K562 (cell line): ENCODE measurements around the gene CBR4. TPM values are rescaled to one million over a fixed set of nuclear protein-coding genes. Genes with fewer than 3 reads are reported as not detected.

Experiments
- ATAC-seq: fragments of 200-7000 bp; cut with Tn5 transposase; 3 replicates; pipeline ENCODE4 v1.9.1; 2020; ENCODE audit warnings: moderate library complexity
- BruUV-seq: library from RNA; stranded (reverse); fragments of 400-500 nt; replicated peaks from 2 replicates; lab custom pipeline; 2021; lab: Mats Ljungman, UMichigan
- CTCF ChIA-PET: fragments of 300-600 bp; formaldehyde crosslinking; extraction: SDS; loops from one replicate; lab custom pipeline; 2021; ENCODE audit warnings: low intra/inter-chr PET ratio; lab: Yijun Ruan, JAX
- POLR2A ChIA-PET: fragments of 300-600, 350-650 bp; sonication (Branson Sonifier 250); formaldehyde crosslinking; extraction: SDS; loops from one replicate; lab custom pipeline; 2021; ENCODE audit warnings: antibody characterized with exemption, inconsistent platforms; lab: Yijun Ruan, JAX
- DNase-seq, 4 experiments: peaks; one replicate each; pipeline versions ENCODE4 v3.0.0 to v3.0.0-alpha.2; 2011 to 2018; ENCODE audit warnings: low spot score in 3 of 4, mixed read lengths in 3 of 4; ENCODE audit errors: extremely low read depth in 1 of 4
- FAIRE-seq: peaks from 2 replicates; lab custom pipeline; 2011; peaks lifted over from hg19 to GRCh38; lab: Jason Lieb, UNC
- H2AFZ ChIP-seq: 2 replicates; pipeline ENCODE4 v1.6.0; 2011; ENCODE audit warnings: low read depth, low read length, control low read depth, inconsistent platforms
- H3K27ac ChIP-seq: fragments of 200-600 bp; 3 replicates; pipeline ENCODE4 v1.8.0; 2011; ENCODE audit warnings: low read depth, mild to moderate bottlenecking, control low read depth, inconsistent platforms, low read length, moderate library complexity, mixed read lengths; ENCODE audit errors: extremely low read depth
- H3K27me3 ChIP-seq, 2 experiments: fragments of 300-600 bp in 1 of 2; 2 replicates in 1 of 2; 3 replicates in 1 of 2; pipeline versions ENCODE4 v1.6.0 to v1.8.0; 2011; ENCODE audit warnings: inconsistent platforms in 2 of 2, low read length in 2 of 2, mild to moderate bottlenecking in 1 of 2, mixed read lengths in 1 of 2, moderate library complexity in 1 of 2; ENCODE audit not compliant: control insufficient read depth in 2 of 2, insufficient read depth in 2 of 2
- H3K36me3 ChIP-seq: fragments of 300-600 bp; 3 replicates; pipeline ENCODE4 v1.8.0; 2011; ENCODE audit warnings: mild to moderate bottlenecking, low read length, inconsistent platforms; ENCODE audit not compliant: control insufficient read depth, insufficient read depth
- H3K4me1 ChIP-seq, 2 experiments: fragments of 200-600 bp in 1 of 2; replicated peaks in 1 of 2; 2 replicates in 1 of 2; 3 replicates in 1 of 2; pipeline versions ENCODE4 v1.5.1 to v1.8.0; 2011; ENCODE audit warnings: inconsistent platforms in 2 of 2, low read length in 2 of 2, mild to moderate bottlenecking in 1 of 2, mixed read lengths in 1 of 2, moderate library complexity in 1 of 2; ENCODE audit not compliant: control insufficient read depth in 2 of 2, insufficient read depth in 2 of 2
- H3K4me2 ChIP-seq: 2 replicates; pipeline ENCODE4 v1.6.1; 2011; ENCODE audit warnings: low read length, control low read depth, inconsistent platforms, mixed read lengths; ENCODE audit not compliant: insufficient read depth
- H3K4me3 ChIP-seq: fragments of 200-600 bp; sonication (generic), shearing (Covaris generic); 2 replicates; pipeline ENCODE4 v1.5.1; 2016; ENCODE audit warnings: control low read depth, inconsistent platforms
- H3K79me2 ChIP-seq: fragments of 200-600 bp; 3 replicates; pipeline ENCODE4 v1.8.0; 2011; ENCODE audit warnings: low read length, inconsistent platforms; ENCODE audit not compliant: control insufficient read depth, insufficient read depth
- H3K9ac ChIP-seq, 2 experiments: 2 replicates each; pipeline versions ENCODE4 v1.6.0 to v1.6.1; 2011; ENCODE audit warnings: low read depth in 2 of 2, low read length in 2 of 2, control low read depth in 1 of 2, inconsistent platforms in 1 of 2, mild to moderate bottlenecking in 1 of 2, mixed read lengths in 1 of 2; ENCODE audit not compliant: insufficient read depth in 1 of 2
- H3K9me1 ChIP-seq: one replicate; pipeline ENCODE4 v1.6.0; 2011; ENCODE audit warnings: inconsistent platforms, mild to moderate bottlenecking, low read length, moderate library complexity; ENCODE audit not compliant: control insufficient read depth, insufficient read depth
- H3K9me3 ChIP-seq: replicated peaks from 2 replicates; pipeline ENCODE4 v1.5.1; 2011; ENCODE audit warnings: low read depth, low read length, inconsistent platforms; ENCODE audit not compliant: control insufficient read depth, insufficient read depth
- H4K20me1 ChIP-seq: replicated peaks from 2 replicates; pipeline ENCODE4 v1.6.1; 2011; ENCODE audit warnings: low read length, inconsistent platforms, mixed read lengths; ENCODE audit not compliant: control insufficient read depth, insufficient read depth
- BHLHE40 ChIP-seq: IDR thresholded peaks from 2 replicates; pipeline ENCODE4 v1.6.1; 2011; ENCODE audit warnings: low read length, improper control_type of control experiment
- CTCF ChIP-seq, 3 experiments: IDR thresholded peaks in 2 of 3; conservative IDR thresholded peaks in 1 of 3; 2 replicates each; pipeline ENCODE4 v1.5.1; 2011 to 2012; ENCODE audit warnings: low read length in 3 of 3, mild to moderate bottlenecking in 3 of 3, control low read depth in 2 of 3, improper control_type of control experiment in 1 of 3, inconsistent platforms in 1 of 3, low read depth in 1 of 3, mixed read lengths in 1 of 3, moderate library complexity in 1 of 3; ENCODE audit not compliant: insufficient read depth in 2 of 3
- HNRNPUL1 ChIP-seq: fragments of 200-400 bp; formaldehyde crosslinking; IDR thresholded peaks from 2 replicates; pipeline ENCODE4 v1.6.1; 2017; ENCODE audit warnings: low read length
- RAD21 ChIP-seq, 2 experiments: fragments of 250-450 bp in 1 of 2; fragments of 450-650 bp in 1 of 2; sonication (Bioruptor Pico) in 1 of 2; formaldehyde crosslinking in 1 of 2; IDR thresholded peaks in 1 of 2; conservative IDR thresholded peaks in 1 of 2; 2 replicates each; pipeline versions ENCODE4 v1.4.0 to v1.8.0; 2020 to 2022; ENCODE audit warnings: mild to moderate bottlenecking in 2 of 2, moderate library complexity in 1 of 2
- STAG1 ChIP-seq: sonication (generic); formaldehyde crosslinking; IDR thresholded peaks from 2 replicates; pipeline ENCODE4 v1.5.0; 2020; ENCODE audit warnings: missing genetic modification reagents, borderline replicate concordance
- TAF9B ChIP-seq: fragments of 450-650 bp; IDR thresholded peaks from 2 replicates; pipeline ENCODE4 v1.6.1; 2018; ENCODE audit warnings: mild to moderate bottlenecking; ENCODE audit not compliant: partially characterized antibody
- ZNF318 ChIP-seq, 2 experiments: fragments of 450-650 bp; IDR thresholded peaks; 2 replicates each; pipeline ENCODE4 v1.6.1; 2016; ENCODE audit warnings: mild to moderate bottlenecking in 2 of 2, borderline replicate concordance in 1 of 2, low read depth in 1 of 2, moderate library complexity in 1 of 2
- WGBS: fragments of 100-300 bp; shearing (Covaris generic); methylation state at CpG from one replicate; pipeline ENCODE4 v1.1.6; 2016; ENCODE audit warnings: low coverage, mixed read lengths; ENCODE audit not compliant: insufficient coverage; ENCODE audit errors: missing lambda C conversion rate; 5-methylcytosine and 5-hydroxymethylcytosine counted together
- in situ Hi-C: fragments of 300-500 bp; cut with MboI; formaldehyde crosslinking; loops from 4 replicates; pipeline ENCODE4 v1.15.0; 2018; ENCODE audit warnings: inconsistent platforms, mixed read lengths
- intact Hi-C: fragments of 100-400 bp; cut with micrococcal nuclease; formaldehyde crosslinking; loops from 2 replicates; pipeline ENCODE4 v1.14.2; 2022
- polyA plus RNA-seq, 8 experiments: library from polyadenylated mRNA; depleted of rRNA in 4 of 8; stranded (reverse) in 5 of 8; unstranded in 3 of 8; fragments of >200 nt; fragmentation: Nextera tagmentation in 2 of 8; fragmentation: Illumina TruSeq in 1 of 8; extraction: Ambion mirVana in 2 of 8; extraction: Trizol in 1 of 8; gene quantifications; 2 replicates each; pipeline versions ENCODE4 v1.2.1 to v1.2.3, GENCODE V29; 2011 to 2014; ENCODE audit warnings: inconsistent platforms in 1 of 8, missing spikeins in 1 of 8
- total RNA-seq, 7 experiments: library from RNA; depleted of rRNA in 6 of 7; stranded (reverse); fragments of >200 nt in 6 of 7; fragmentation: Illumina TruSeq in 2 of 7; extraction: Trizol in 2 of 7; gene quantifications; 2 replicates each; pipeline versions ENCODE4 v1.2.1 to v1.2.3, GENCODE V29; 2011 to 2021; ENCODE audit warnings: low replicate concordance in 1 of 7

The CBR4 gene
- total and polyA plus RNA-seq, 9 of the 15 experiments (the other 6 are each of a cell fraction or from before 2014, with no cell fraction given): 12.1 to 26.4 (median 18.6) TPM

GRCh38 chr4:169045862-169046584 is 36.0 kb upstream of the CBR4 start:
- ChIA-PET CTCF (no interaction called here), POLR2A (no interaction called here)
- FAIRE-seq (no peak), DNase-seq (no peak)
- H3K79me2 ChIP-seq: no peaks in the 10 kb centered on the region
- no peaks in the 10 kb centered on the region for H3K4me1 ChIP-seq
- no peaks in the 10 kb centered on the region for H3K9me1 ChIP-seq
- H4K20me1 ChIP-seq: no peaks in the 10 kb centered on the region
- BruUV-seq: no TSS peak
- no peak overlapping the region for H3K4me3 ChIP-seq
- H3K27ac ChIP-seq: no peak overlapping the region
- in situ Hi-C loops: no loop called here
- 5% methylated on average over 14 of the region's 15 CpGs for WGBS
- no peaks in the 10 kb centered on the region for H3K36me3 ChIP-seq
- no peak overlapping the region for H3K4me2 ChIP-seq
- peaks cover 25 to 48% of the 10 kb centered on the region in 2 experiments; a peak in 4 of 5 replicates for H3K27me3 ChIP-seq
- H2AFZ ChIP-seq: no peak overlapping the region
- no peaks in the 10 kb centered on the region for H3K9me3 ChIP-seq
- no peak overlapping the region for H3K9ac ChIP-seq
- intact Hi-C loops: no loop called here
- TF ChIP-seq HNRNPUL1: no peak
- no peak for TF ChIP-seq TAF9B
- peak; percentile 21 to 40; a peak in 2 of 4 replicates for TF ChIP-seq RAD21 (CRISPR knock-in tag; conservative IDR thresholded peaks at IDR 0.05 in 1 of 2, IDR thresholded peaks at IDR 0.05 in 1 of 2)
- TF ChIP-seq ZNF318 (IDR thresholded peaks at IDR 0.05; ENCODE audit: borderline replicate concordance in 1 of 2, low read depth in 1 of 2): no peak
- TF ChIP-seq BHLHE40: no peak
- TF ChIP-seq STAG1 (CRISPR knock-in tag): no peak
- TF ChIP-seq CTCF (IDR thresholded peaks at IDR 0.05 in 2 of 3, conservative IDR thresholded peaks at IDR 0.05 in 1 of 3; ENCODE audit: insufficient read depth in 2 of 3, low read depth in 1 of 3, low read length in 3 of 3): 0 out of 6 replicates have a peak, but pooled peaks of 1 of the 3 experiments have one; percentile 18
- TF ChIP-seq, all 486 proteins: peak for 2
- peak; percentile 53; the same call in 2 of the 3 replicates for ATAC-seq
